HL-60 (cell line): ENCODE data around the gene EXOC4.

Experiments used
- DNase-seq, 2 experiments: peaks; one replicate each; pipeline ENCODE4 v3.0.0-alpha.2; 2010 to 2020; ENCODE audit warnings: low read depth in 1 of 2, low spot score in 1 of 2
- H3K27ac ChIP-seq: fragments of 250-450 bp; sonication (Bioruptor Pico); replicated peaks from 2 replicates; pipeline ENCODE4 v1.5.1; 2020; ENCODE audit warnings: mild to moderate bottlenecking, moderate library complexity
- H3K27me3 ChIP-seq: fragments of 250-450 bp; sonication (Bioruptor Pico); 2 replicates; pipeline ENCODE4 v1.5.1; 2021; ENCODE audit warnings: mild to moderate bottlenecking, moderate library complexity; ENCODE audit not compliant: insufficient read depth, poor library complexity, severe bottlenecking
- H3K4me3 ChIP-seq: replicated peaks from 2 replicates; pipeline ENCODE4 v1.5.1; 2011; ENCODE audit warnings: mild to moderate bottlenecking, control low read depth, low read length; ENCODE audit not compliant: insufficient read depth
- CTCF ChIP-seq: IDR thresholded peaks from one replicate; pipeline ENCODE4 v1.5.1; 2011; ENCODE audit warnings: low read length, control low read depth, inconsistent platforms; ENCODE audit not compliant: insufficient read depth
- GABPA ChIP-seq: IDR thresholded peaks from 2 replicates; pipeline ENCODE4 v1.6.1; 2012; ENCODE audit warnings: low read depth
- POLR2AphosphoS5 ChIP-seq: IDR thresholded peaks from 2 replicates; pipeline ENCODE4 v1.6.1; 2012; ENCODE audit warnings: low read depth
- REST ChIP-seq: IDR thresholded peaks from 2 replicates; pipeline ENCODE4 v1.6.1; 2012; ENCODE audit warnings: low read depth; ENCODE audit not compliant: insufficient replicate concordance
- SPI1 ChIP-seq: IDR thresholded peaks from 2 replicates; pipeline ENCODE4 v1.6.1; 2012; ENCODE audit warnings: low read depth, mild to moderate bottlenecking, borderline replicate concordance

EXOC4 gene

GRCh38 chr7:133931053-133931452, 678.2 kb downstream of the EXOC4 start:
- Histone ChIP-seq H3K27ac (no peak overlapping the region), H3K27me3 (no peaks in the 10 kb centered on the region), H3K4me3 (no peak overlapping the region)
- TF ChIP-seq GABPA = no peak
- TF ChIP-seq SPI1 = no peak
- TF ChIP-seq REST = no peak
- TF ChIP-seq CTCF = no peak
- no peak for TF ChIP-seq POLR2AphosphoS5
- DNase-seq = no peak

- DNase-seq = no peak
- H3K27ac ChIP-seq = no peak overlapping the region
- TF ChIP-seq GABPA = no peak
- H3K4me3 ChIP-seq = no peak overlapping the region
- H3K27me3 ChIP-seq = no peaks in the 10 kb centered on the region
These were observed 679.7 kb downstream of the EXOC4 start for GRCh38 chr7:133932591-133932990.

GRCh38 chr7:133934262-133934976, 681.5 kb downstream of the EXOC4 start:
- no peak for DNase-seq
- TF ChIP-seq SPI1 = no peak
- TF ChIP-seq POLR2AphosphoS5 = no peak
- TF ChIP-seq REST = no peak
- no peak for TF ChIP-seq CTCF
- TF ChIP-seq GABPA = no peak
- Histone ChIP-seq H3K27ac (no peak overlapping the region), H3K27me3 (no peaks in the 10 kb centered on the region), H3K4me3 (no peak overlapping the region)

GRCh38 chr7:133934977-133935330, 682.1 kb downstream of the EXOC4 start:
- no peak overlapping the region for H3K4me3 ChIP-seq
- no peak for DNase-seq
- H3K27ac ChIP-seq = no peak overlapping the region
- TF ChIP-seq POLR2AphosphoS5 = no peak
- no peak for TF ChIP-seq CTCF
- TF ChIP-seq SPI1 = no peak
- TF ChIP-seq REST = no peak
- no peaks in the 10 kb centered on the region for H3K27me3 ChIP-seq
